IPS-18a (cell line): ENCODE measurements around the gene CNIH1.

Experiments
- H3K27ac ChIP-seq: one replicate; pipeline ENCODE4 v1.5.1; 2013; ENCODE audit warnings: low read length
- H3K27me3 ChIP-seq: one replicate; pipeline ENCODE4 v1.6.1; 2013; ENCODE audit warnings: mild to moderate bottlenecking, low read length; ENCODE audit not compliant: control insufficient read depth, insufficient read depth
- H3K36me3 ChIP-seq: one replicate; pipeline ENCODE4 v1.6.1; 2013; ENCODE audit warnings: low read depth, low read length; ENCODE audit not compliant: control insufficient read depth
- H3K4me1 ChIP-seq: one replicate; pipeline ENCODE4 v1.6.1; 2013; ENCODE audit warnings: low read depth, low read length; ENCODE audit not compliant: control insufficient read depth
- H3K4me3 ChIP-seq: one replicate; pipeline ENCODE4 v1.5.1; 2013; ENCODE audit warnings: low read length
- H3K9ac ChIP-seq: one replicate; pipeline ENCODE4 v1.6.1; 2013; ENCODE audit warnings: mild to moderate bottlenecking, low read length, moderate library complexity
- H3K9me3 ChIP-seq: one replicate; pipeline ENCODE4 v1.6.1; 2013; ENCODE audit warnings: low read depth, low read length; ENCODE audit not compliant: control insufficient read depth

Gene CNIH1

GRCh38 chr14:54481695-54482094 lies 40.5 kb upstream of the CNIH1 start:
- H3K36me3 ChIP-seq, result peaks cover 50% of the 10 kb centered on the region
- H3K9me3 ChIP-seq, result no peaks in the 10 kb centered on the region
- peaks cover 4% of the 10 kb centered on the region for H3K4me1 ChIP-seq
- no peaks in the 10 kb centered on the region for H3K27me3 ChIP-seq
- H3K4me3 ChIP-seq, result no peak overlapping the region
- H3K27ac ChIP-seq, result no peak overlapping the region
- no peak overlapping the region for H3K9ac ChIP-seq

- Histone ChIP-seq H3K36me3 (peaks cover 53% of the 10 kb centered on the region), H3K9me3 (no peaks in the 10 kb centered on the region), H3K4me3 (no peak overlapping the region), H3K9ac (no peak overlapping the region), H3K27me3 (no peaks in the 10 kb centered on the region), H3K27ac (no peak overlapping the region), H3K4me1 (no peaks in the 10 kb centered on the region)
Observed at GRCh38 chr14:54480830-54481562, 39.8 kb upstream of the CNIH1 start.

GRCh38 chr14:54478636-54479215 lies 37.6 kb upstream of the CNIH1 start:
- H3K9me3 ChIP-seq, result no peaks in the 10 kb centered on the region

GRCh38 chr14:54475911-54476310 lies 34.7 kb upstream of the CNIH1 start:
- H3K4me3 ChIP-seq, result no peak overlapping the region
- H3K27me3 ChIP-seq, result no peaks in the 10 kb centered on the region
- no peaks in the 10 kb centered on the region for H3K9me3 ChIP-seq
- H3K4me1 ChIP-seq, result no peaks in the 10 kb centered on the region
- no peak overlapping the region for H3K9ac ChIP-seq
- peaks cover 31% of the 10 kb centered on the region for H3K36me3 ChIP-seq
- no peak overlapping the region for H3K27ac ChIP-seq

More at GRCh38 chr14:54478636-54479215, 37.6 kb upstream of the CNIH1 start:
- H3K9ac ChIP-seq, result no peak overlapping the region
- H3K27me3 ChIP-seq, result no peaks in the 10 kb centered on the region
- no peak overlapping the region for H3K4me3 ChIP-seq
- H3K27ac ChIP-seq, result no peak overlapping the region
- H3K36me3 ChIP-seq, result peaks cover 52% of the 10 kb centered on the region
- H3K4me1 ChIP-seq, result no peaks in the 10 kb centered on the region

- H3K4me3 ChIP-seq, result no peak overlapping the region
- no peak overlapping the region for H3K9ac ChIP-seq
- H3K4me1 ChIP-seq, result no peaks in the 10 kb centered on the region
- peaks cover 26% of the 10 kb centered on the region for H3K36me3 ChIP-seq
- no peak overlapping the region for H3K27ac ChIP-seq
- H3K9me3 ChIP-seq, result no peaks in the 10 kb centered on the region
- no peaks in the 10 kb centered on the region for H3K27me3 ChIP-seq
Observed at GRCh38 chr14:54475187-54475899, 34.2 kb upstream of the CNIH1 start.

- no peak overlapping the region for H3K27ac ChIP-seq
- H3K4me3 ChIP-seq, result no peak overlapping the region
- no peaks in the 10 kb centered on the region for H3K4me1 ChIP-seq
- H3K27me3 ChIP-seq, result no peaks in the 10 kb centered on the region
- no peaks in the 10 kb centered on the region for H3K9me3 ChIP-seq
- H3K9ac ChIP-seq, result no peak overlapping the region
- peaks cover 18% of the 10 kb centered on the region for H3K36me3 ChIP-seq
Observed at GRCh38 chr14:54474232-54474793, 33.1 kb upstream of the CNIH1 start.

GRCh38 chr14:54472315-54472714 lies 31.1 kb upstream of the CNIH1 start:
- Histone ChIP-seq H3K9me3 (no peaks in the 10 kb centered on the region), H3K27ac (no peak overlapping the region), H3K9ac (no peak overlapping the region), H3K36me3 (peaks cover 5% of the 10 kb centered on the region), H3K4me3 (no peak overlapping the region), H3K27me3 (no peaks in the 10 kb centered on the region), H3K4me1 (no peaks in the 10 kb centered on the region)

GRCh38 chr14:54471641-54472040 lies 30.5 kb upstream of the CNIH1 start:
- H3K27ac ChIP-seq, result no peak overlapping the region
- H3K4me3 ChIP-seq, result no peak overlapping the region
- H3K27me3 ChIP-seq, result no peaks in the 10 kb centered on the region
- no peaks in the 10 kb centered on the region for H3K9me3 ChIP-seq
- no peaks in the 10 kb centered on the region for H3K4me1 ChIP-seq
- peaks cover 2% of the 10 kb centered on the region for H3K36me3 ChIP-seq
- H3K9ac ChIP-seq, result no peak overlapping the region

GRCh38 chr14:54470701-54471100 lies 29.5 kb upstream of the CNIH1 start:
- Histone ChIP-seq H3K27me3 (no peaks in the 10 kb centered on the region), H3K4me3 (no peak overlapping the region), H3K36me3 (no peaks in the 10 kb centered on the region), H3K4me1 (no peaks in the 10 kb centered on the region), H3K9ac (no peak overlapping the region), H3K27ac (no peak overlapping the region), H3K9me3 (no peaks in the 10 kb centered on the region)

GRCh38 chr14:54467280-54467679 lies 26.1 kb upstream of the CNIH1 start:
- no peaks in the 10 kb centered on the region for H3K36me3 ChIP-seq
- H3K9ac ChIP-seq, result no peak overlapping the region
- H3K27ac ChIP-seq, result no peak overlapping the region
- H3K4me1 ChIP-seq, result no peaks in the 10 kb centered on the region
- no peaks in the 10 kb centered on the region for H3K27me3 ChIP-seq
- no peak overlapping the region for H3K4me3 ChIP-seq
- H3K9me3 ChIP-seq, result no peaks in the 10 kb centered on the region

- Histone ChIP-seq H3K27ac (no peak overlapping the region), H3K36me3 (no peaks in the 10 kb centered on the region), H3K9ac (no peak overlapping the region)
Observed at GRCh38 chr14:54465654-54466053, 24.5 kb upstream of the CNIH1 start.

More at GRCh38 chr14:54465654-54466053, 24.5 kb upstream of the CNIH1 start:
- no peak overlapping the region for H3K4me3 ChIP-seq
- H3K27me3 ChIP-seq, result no peaks in the 10 kb centered on the region
- no peaks in the 10 kb centered on the region for H3K9me3 ChIP-seq
- H3K4me1 ChIP-seq, result no peaks in the 10 kb centered on the region
